CD4-positive, alpha-beta T cell treated with Interleukin-15 for 4 hours (primary cell): Measurements from ENCODE around the gene HSPB8.

ENCODE experiments used
- DNase-seq: peaks from one replicate; pipeline ENCODE4 v3.0.0-alpha.2; 2020; ENCODE audit warnings: low spot score

HSPB8 gene

GRCh38 chr12:119178544-119179334, at the start of gene HSPB8:
HSPB8 (plus strand) TSS chr12:119178931; CDS start chr12:119179313, 382 bp downstream.
- DNase-seq: no peak

GRCh38 chr12:119129827-119130434, 48.8 kb upstream of the HSPB8 start:
- DNase-seq: no peak

- no peak for DNase-seq
Observed at GRCh38 chr12:119130523-119130922, 48.2 kb upstream of the HSPB8 start.

GRCh38 chr12:119134284-119135072, 44.3 kb upstream of the HSPB8 start:
- DNase-seq: no peak

- no peak for DNase-seq
Observed at GRCh38 chr12:119136811-119137410, 41.8 kb upstream of the HSPB8 start.

- DNase-seq: no peak
Observed at GRCh38 chr12:119139448-119139847, 39.3 kb upstream of the HSPB8 start.

GRCh38 chr12:119145367-119145766, 33.4 kb upstream of the HSPB8 start:
- no peak for DNase-seq

GRCh38 chr12:119147847-119148448, 30.8 kb upstream of the HSPB8 start:
- DNase-seq: no peak

GRCh38 chr12:119149270-119149669, 29.5 kb upstream of the HSPB8 start:
- no peak for DNase-seq

- DNase-seq: no peak
Observed at GRCh38 chr12:119151445-119152026, 27.2 kb upstream of the HSPB8 start.

- DNase-seq: no peak
Observed at GRCh38 chr12:119153477-119154434, 25.0 kb upstream of the HSPB8 start.

GRCh38 chr12:119154435-119154818, 24.3 kb upstream of the HSPB8 start:
- no peak for DNase-seq

GRCh38 chr12:119156401-119157044, 22.2 kb upstream of the HSPB8 start:
- no peak for DNase-seq

- DNase-seq: no peak
Observed at GRCh38 chr12:119157528-119157927, 21.2 kb upstream of the HSPB8 start.

GRCh38 chr12:119157978-119158377, 20.8 kb upstream of the HSPB8 start:
- no peak for DNase-seq

- DNase-seq: no peak
Observed at GRCh38 chr12:119158402-119158801, 20.3 kb upstream of the HSPB8 start.

GRCh38 chr12:119159844-119160243, 18.9 kb upstream of the HSPB8 start:
- no peak for DNase-seq

GRCh38 chr12:119167902-119168301, 10.8 kb upstream of the HSPB8 start:
- DNase-seq: no peak

- no peak for DNase-seq
Observed at GRCh38 chr12:119168721-119169120, 10.0 kb upstream of the HSPB8 start.

- no peak for DNase-seq
Observed at GRCh38 chr12:119169150-119169549, 9.6 kb upstream of the HSPB8 start.
